Progenitor cell of endocrine pancreas (in vitro differentiated cells): Measurements from ENCODE around the gene RBM26. TPM values are rescaled to one million over a fixed set of nuclear protein-coding genes. Genes with fewer than 3 reads are reported as not detected.

Source experiments
- DNase-seq: peaks from one replicate; pipeline ENCODE4 v3.0.0; 2021; ENCODE audit warnings: low spot score; ENCODE audit not compliant: unreplicated experiment
- H3K27ac Mint-ChIP-seq: 2 replicates; pipeline ENCODE4 v1.8.0; 2021; ENCODE audit warnings: mild to moderate bottlenecking, moderate library complexity, mixed read lengths
- H3K27me3 Mint-ChIP-seq: 2 replicates; pipeline ENCODE4 v1.8.0; 2021; ENCODE audit warnings: mixed read lengths
- H3K36me3 Mint-ChIP-seq: 2 replicates; pipeline ENCODE4 v1.8.0; 2022; ENCODE audit warnings: mixed read lengths; ENCODE audit not compliant: insufficient read depth
- H3K4me1 Mint-ChIP-seq: 2 replicates; pipeline ENCODE4 v1.8.0; 2021; ENCODE audit warnings: low read depth, mixed read lengths
- H3K4me3 Mint-ChIP-seq: 2 replicates; pipeline ENCODE4 v1.8.0; 2021; ENCODE audit warnings: low read depth, mild to moderate bottlenecking, moderate library complexity, mixed read lengths
- H3K9me3 Mint-ChIP-seq: 2 replicates; pipeline ENCODE4 v1.8.0; 2021; ENCODE audit warnings: low read depth, mixed read lengths
- CTCF ChIP-seq: fragments of 200-600 bp; sonication (generic); IDR thresholded peaks from one replicate; pipeline ENCODE4 v1.5.0; 2021; ENCODE audit warnings: antibody characterized with exemption, mild to moderate bottlenecking; ENCODE audit not compliant: unreplicated experiment
- total RNA-seq: library from RNA; stranded (reverse); gene quantifications from 2 replicates; pipeline ENCODE4 v1.2.1, GENCODE V29; 2021

RBM26 gene
- total RNA-seq, 1 donor from 2014 or later: 81.2 TPM

GRCh38 chr13:79349011-79349410 lies 57.0 kb downstream of the RBM26 start:
- no peaks in the 10 kb centered on the region for H3K4me1 Mint-ChIP-seq
- H3K4me3 Mint-ChIP-seq: no peak overlapping the region
- H3K36me3 Mint-ChIP-seq: peaks cover 16% of the 10 kb centered on the region
- H3K27me3 Mint-ChIP-seq: no peaks in the 10 kb centered on the region
- TF ChIP-seq CTCF: no peak
- DNase-seq: no peak
- H3K27ac Mint-ChIP-seq: no peak overlapping the region
- no peaks in the 10 kb centered on the region for H3K9me3 Mint-ChIP-seq

GRCh38 chr13:79346300-79346914 lies 59.6 kb downstream of the RBM26 start:
- H3K4me1 Mint-ChIP-seq: no peaks in the 10 kb centered on the region
- no peaks in the 10 kb centered on the region for H3K27me3 Mint-ChIP-seq
- H3K36me3 Mint-ChIP-seq: peaks cover 6% of the 10 kb centered on the region
- no peaks in the 10 kb centered on the region for H3K9me3 Mint-ChIP-seq
- H3K4me3 Mint-ChIP-seq: no peak overlapping the region
- no peak for DNase-seq
- no peak overlapping the region for H3K27ac Mint-ChIP-seq
- no peak for TF ChIP-seq CTCF

- TF ChIP-seq CTCF: no peak
- Mint-ChIP-seq H3K27me3 (no peaks in the 10 kb centered on the region), H3K4me1 (peaks cover 9% of the 10 kb centered on the region), H3K27ac (no peak overlapping the region), H3K36me3 (peaks cover 24% of the 10 kb centered on the region), H3K9me3 (no peaks in the 10 kb centered on the region), H3K4me3 (no peak overlapping the region)
- no peak for DNase-seq
Measured at GRCh38 chr13:79341202-79341601, 64.9 kb downstream of the RBM26 start.

GRCh38 chr13:79340490-79340889 lies 65.6 kb downstream of the RBM26 start:
- H3K4me1 Mint-ChIP-seq: peaks cover 9% of the 10 kb centered on the region

GRCh38 chr13:79338343-79338742 lies 67.7 kb downstream of the RBM26 start:
- TF ChIP-seq CTCF: no peak
- H3K4me3 Mint-ChIP-seq: no peak overlapping the region
- no peaks in the 10 kb centered on the region for H3K9me3 Mint-ChIP-seq
- no peak for DNase-seq
- H3K27ac Mint-ChIP-seq: no peak overlapping the region
- H3K27me3 Mint-ChIP-seq: no peaks in the 10 kb centered on the region
- H3K36me3 Mint-ChIP-seq: peaks cover 32% of the 10 kb centered on the region
- H3K4me1 Mint-ChIP-seq: peaks cover 9% of the 10 kb centered on the region

More at GRCh38 chr13:79340490-79340889, 65.6 kb downstream of the RBM26 start:
- Mint-ChIP-seq H3K9me3 (no peaks in the 10 kb centered on the region), H3K27ac (no peak overlapping the region), H3K36me3 (peaks cover 28% of the 10 kb centered on the region), H3K4me3 (no peak overlapping the region), H3K27me3 (no peaks in the 10 kb centered on the region)
- peak; percentile 9 for TF ChIP-seq CTCF
- no peak for DNase-seq
